Mesenchymal stem cell (in vitro differentiated cells and primary cell): ENCODE data around the gene PPP1CC.
A peak's percentile ranks its signal among the peaks of the same experiment; 100 is the strongest.

ENCODE experiments used
- DNase-seq: peaks from one replicate; pipeline ENCODE4 v3.0.0-alpha.2; 2013
- H2AFZ ChIP-seq: one replicate; pipeline ENCODE4 v1.6.1; 2013; ENCODE audit warnings: low read depth, mild to moderate bottlenecking, control low read depth, inconsistent platforms, low read length, moderate library complexity
- H2AK5ac ChIP-seq: 2 replicates; pipeline ENCODE4 v1.6.1; 2013; ENCODE audit warnings: low read length, moderate library complexity, mild to moderate bottlenecking, inconsistent platforms; ENCODE audit not compliant: severe bottlenecking
- H2BK120ac ChIP-seq: one replicate; pipeline ENCODE4 v1.6.1; 2013; ENCODE audit warnings: low read depth, mild to moderate bottlenecking, inconsistent platforms, low read length, moderate library complexity
- H2BK12ac ChIP-seq, 2 experiments: one replicate each; pipeline ENCODE4 v1.6.1; 2013; ENCODE audit warnings: inconsistent platforms in 2 of 2, low read length in 2 of 2, mild to moderate bottlenecking in 2 of 2, moderate library complexity in 2 of 2, control low read depth in 1 of 2
- H2BK15ac ChIP-seq: one replicate; pipeline ENCODE4 v1.6.1; 2013; ENCODE audit warnings: mild to moderate bottlenecking, low read depth, inconsistent platforms; ENCODE audit not compliant: poor library complexity, severe bottlenecking
- H2BK5ac ChIP-seq: 2 replicates; pipeline ENCODE4 v1.6.1; 2013; ENCODE audit warnings: low read depth, mild to moderate bottlenecking, low read length, control low read depth, inconsistent platforms; ENCODE audit not compliant: poor library complexity, severe bottlenecking
- H3K14ac ChIP-seq, 2 experiments: one replicate each; pipeline ENCODE4 v1.6.1; 2013; ENCODE audit warnings: inconsistent platforms in 2 of 2, low read length in 2 of 2, control low read depth in 1 of 2, mild to moderate bottlenecking in 1 of 2, moderate library complexity in 1 of 2
- H3K18ac ChIP-seq, 2 experiments: one replicate each; pipeline ENCODE4 v1.6.1; 2013; ENCODE audit warnings: inconsistent platforms in 2 of 2, low read length in 2 of 2, control low read depth in 1 of 2, low read depth in 1 of 2, mild to moderate bottlenecking in 1 of 2
- H3K23ac ChIP-seq, 2 experiments: one replicate each; pipeline ENCODE4 v1.6.1; 2013; ENCODE audit warnings: inconsistent platforms in 2 of 2, low read length in 2 of 2, mild to moderate bottlenecking in 2 of 2, moderate library complexity in 2 of 2, control low read depth in 1 of 2
- H3K27ac ChIP-seq: 2 replicates; pipeline ENCODE4 v1.5.1; 2013; ENCODE audit warnings: mild to moderate bottlenecking, moderate library complexity, low read length, control low read depth, inconsistent platforms; ENCODE audit not compliant: poor library complexity, severe bottlenecking
- H3K27me3 ChIP-seq, 2 experiments: 2 replicates each; pipeline versions ENCODE4 v1.6.1 to v1.7.0; 2013; ENCODE audit warnings: low read length in 2 of 2, mild to moderate bottlenecking in 2 of 2, moderate library complexity in 2 of 2, control low read depth in 1 of 2, inconsistent platforms in 1 of 2; ENCODE audit not compliant: control insufficient read depth in 1 of 2, insufficient read depth in 1 of 2
- H3K36me3 ChIP-seq, 2 experiments: 2 replicates each; pipeline versions ENCODE4 v1.6.1 to v1.7.0; 2013; ENCODE audit warnings: low read length in 2 of 2, control low read depth in 1 of 2, inconsistent platforms in 1 of 2, low read depth in 1 of 2, mild to moderate bottlenecking in 1 of 2; ENCODE audit not compliant: insufficient read depth in 2 of 2, control insufficient read depth in 1 of 2
- H3K4ac ChIP-seq, 2 experiments: one replicate each; pipeline ENCODE4 v1.6.1; 2013; ENCODE audit warnings: inconsistent platforms in 2 of 2, low read length in 2 of 2, mild to moderate bottlenecking in 2 of 2, moderate library complexity in 2 of 2, control low read depth in 1 of 2, low read depth in 1 of 2
- H3K4me1 ChIP-seq: 2 replicates; pipeline ENCODE4 v1.6.1; 2013; ENCODE audit warnings: low read depth, low read length, control low read depth; ENCODE audit not compliant: control insufficient read depth, insufficient read depth
- H3K4me2 ChIP-seq: 2 replicates; pipeline ENCODE4 v1.6.1; 2013; ENCODE audit warnings: low read length, mild to moderate bottlenecking, inconsistent platforms; ENCODE audit not compliant: poor library complexity, severe bottlenecking
- H3K4me3 ChIP-seq, 2 experiments: 2 replicates each; pipeline versions ENCODE4 v1.5.1 to v1.7.0; 2013; ENCODE audit warnings: low read length in 2 of 2, mild to moderate bottlenecking in 2 of 2, control low read depth in 1 of 2, low read depth in 1 of 2; ENCODE audit not compliant: insufficient read depth in 1 of 2
- H3K79me1 ChIP-seq: replicated peaks from 2 replicates; pipeline ENCODE4 v1.6.1; 2013; ENCODE audit warnings: mild to moderate bottlenecking, control low read depth, low read length, inconsistent platforms; ENCODE audit not compliant: poor library complexity, severe bottlenecking
- H3K9ac ChIP-seq: 2 replicates; pipeline ENCODE4 v1.7.0; 2013; ENCODE audit warnings: mild to moderate bottlenecking, low read length, moderate library complexity
- H3K9me3 ChIP-seq: 2 replicates; pipeline ENCODE4 v1.7.0; 2013; ENCODE audit warnings: mild to moderate bottlenecking, low read length; ENCODE audit not compliant: control insufficient read depth
- H4K8ac ChIP-seq: one replicate; pipeline ENCODE4 v1.6.1; 2013; ENCODE audit warnings: inconsistent platforms, mild to moderate bottlenecking, low read length, moderate library complexity
- H4K91ac ChIP-seq: one replicate; pipeline ENCODE4 v1.6.1; 2013; ENCODE audit warnings: mild to moderate bottlenecking, low read length, inconsistent platforms
- WGBS: methylation state at CpG from one replicate; pipeline ENCODE4 v1.1.7; 2013; ENCODE audit warnings: mixed read lengths; 5-methylcytosine and 5-hydroxymethylcytosine counted together

PPP1CC gene

DNA sequence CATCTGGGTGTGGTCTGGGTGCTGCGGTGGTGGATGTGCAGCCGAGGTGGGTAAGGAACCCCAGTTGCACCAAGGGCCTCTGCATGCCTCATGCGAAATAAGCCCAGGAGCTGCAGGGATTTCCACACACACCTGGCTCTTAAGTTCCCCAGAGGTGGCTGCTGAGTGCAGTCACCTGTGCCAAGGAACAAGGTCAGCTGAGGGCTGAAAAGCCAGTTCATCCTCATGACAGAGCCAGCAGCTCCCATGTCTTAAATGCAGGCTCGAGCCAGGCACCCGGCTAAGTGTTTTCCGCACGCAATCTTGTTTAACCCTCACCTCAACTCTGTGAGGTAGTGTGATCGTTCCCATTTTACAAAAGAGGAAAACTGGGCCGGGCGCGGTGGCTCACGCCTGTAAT lies 63.5 kb downstream of the PPP1CC start:
- no peaks in the 10 kb centered on the region for H3K36me3 ChIP-seq
- no peak overlapping the region for H4K91ac ChIP-seq
- no peak overlapping the region for H2BK120ac ChIP-seq
- H3K23ac ChIP-seq: no peak overlapping the region
- H2BK5ac ChIP-seq: no peak overlapping the region
- H3K9ac ChIP-seq: no peak overlapping the region
- H2AFZ ChIP-seq: no peak overlapping the region
- H3K4me1 ChIP-seq: peaks cover 8% of the 10 kb centered on the region
- no peak overlapping the region for H3K27ac ChIP-seq
- H3K4me3 ChIP-seq: no peak overlapping the region
- no peak overlapping the region for H3K4me2 ChIP-seq
- peaks cover 0 to 2% of the 10 kb centered on the region in 2 experiments for H3K27me3 ChIP-seq
- 96% methylated on average over 8 of the region's 12 CpGs for WGBS
- no peak overlapping the region for H2BK15ac ChIP-seq
- H3K79me1 ChIP-seq: no peaks in the 10 kb centered on the region
- no peak overlapping the region for H4K8ac ChIP-seq
- H2AK5ac ChIP-seq: no peak overlapping the region
- no peak overlapping the region for H3K14ac ChIP-seq
- no peak overlapping the region for H2BK12ac ChIP-seq
- H3K9me3 ChIP-seq: peaks cover 6% of the 10 kb centered on the region
- DNase-seq: no peak
- no peak overlapping the region for H3K4ac ChIP-seq
- H3K18ac ChIP-seq: no peak overlapping the region

DNA sequence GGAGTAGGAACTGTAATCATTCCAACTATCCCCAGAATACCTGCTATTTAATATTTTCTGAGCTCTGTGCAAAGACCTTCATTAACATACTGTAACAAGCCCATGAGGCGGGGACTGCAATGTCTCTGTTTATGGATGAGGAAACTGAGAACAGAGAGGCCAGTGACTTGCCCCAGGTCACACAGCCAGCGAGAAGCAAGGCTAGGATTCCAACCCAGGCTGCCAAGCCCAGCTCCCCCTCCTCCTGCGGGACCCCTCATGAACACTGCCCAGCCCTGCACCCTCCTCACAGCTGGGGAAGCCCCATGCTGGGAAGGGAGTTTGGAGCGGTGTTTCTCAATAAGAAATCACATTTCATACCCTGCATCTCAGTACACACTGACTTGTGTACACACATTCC lies 64.7 kb downstream of the PPP1CC start:
- Histone ChIP-seq H3K14ac (no peak overlapping the region), H3K4ac (no peak overlapping the region), H3K4me3 (no peak overlapping the region), H3K18ac (no peak overlapping the region), H3K9ac (no peak overlapping the region), H3K79me1 (no peaks in the 10 kb centered on the region), H2BK5ac (no peak overlapping the region), H3K23ac (no peak overlapping the region), H3K4me2 (peak overlapping the region; percentile 13), H2AFZ (no peak overlapping the region), H2BK15ac (no peak overlapping the region), H3K27ac (peak overlapping the region; percentile 53), H2BK120ac (no peak overlapping the region), H4K91ac (no peak overlapping the region), H3K36me3 (no peaks in the 10 kb centered on the region), H3K27me3 (peaks cover 0 to 2% of the 10 kb centered on the region in 2 experiments), H4K8ac (no peak overlapping the region), H3K9me3 (peaks cover 8% of the 10 kb centered on the region), H3K4me1 (peaks cover 8% of the 10 kb centered on the region), H2AK5ac (no peak overlapping the region), H2BK12ac (no peak overlapping the region)
- 96% methylated on average over 4 of the region's 4 CpGs for WGBS
- DNase-seq: no peak

DNA sequence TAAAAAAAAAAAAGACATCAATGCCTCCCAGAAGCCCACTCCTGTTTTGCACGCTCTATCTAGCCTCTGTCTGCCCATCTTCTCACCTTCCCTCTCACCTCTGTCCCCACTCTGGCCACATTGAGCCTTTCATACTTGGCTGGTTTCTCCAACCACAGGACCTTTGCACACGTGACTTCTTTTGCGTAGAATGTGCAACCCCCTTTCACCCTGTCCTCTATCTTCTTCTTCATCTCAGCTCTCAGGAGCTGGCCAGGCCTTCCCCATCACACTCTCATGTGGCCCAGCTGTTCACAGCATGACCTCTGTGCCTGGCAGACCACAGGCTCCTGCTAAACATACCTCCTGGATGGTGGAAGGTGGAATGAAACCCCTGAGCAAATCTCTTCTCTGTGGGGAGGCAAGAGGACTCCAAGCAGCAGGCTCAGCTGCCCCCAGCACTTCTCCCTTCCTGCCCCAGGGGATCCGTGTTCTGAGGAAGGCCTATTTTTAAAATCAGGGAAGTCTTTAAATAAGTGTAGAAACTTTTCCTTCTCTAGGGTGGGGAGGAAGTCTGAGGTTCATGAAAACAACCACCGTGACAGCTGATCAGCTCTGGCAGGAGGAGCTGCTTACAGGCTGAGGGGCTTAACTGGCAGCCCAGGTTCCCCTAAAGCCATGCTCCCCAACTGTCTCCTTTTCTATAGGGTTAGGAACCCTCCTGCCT lies 65.3 kb downstream of the PPP1CC start:
- no peak overlapping the region for H2BK12ac ChIP-seq
- no peak overlapping the region for H4K91ac ChIP-seq
- H2BK5ac ChIP-seq: no peak overlapping the region
- peaks cover 8% of the 10 kb centered on the region for H3K4me1 ChIP-seq
- peak; percentile 21 for DNase-seq
- H3K27me3 ChIP-seq: peaks cover 0 to 2% of the 10 kb centered on the region in 2 experiments
- peaks cover 8% of the 10 kb centered on the region for H3K9me3 ChIP-seq
- H3K14ac ChIP-seq: no peak overlapping the region
- no peak overlapping the region for H2BK120ac ChIP-seq
- peak overlapping the region; percentile 53 for H3K27ac ChIP-seq
- H3K9ac ChIP-seq: no peak overlapping the region
- H2AFZ ChIP-seq: no peak overlapping the region
- H3K4me2 ChIP-seq: peak overlapping the region; percentile 13
- H3K4me3 ChIP-seq: no peak overlapping the region
- no peak overlapping the region for H2BK15ac ChIP-seq
- no peak overlapping the region for H3K23ac ChIP-seq
- WGBS: 67% methylated on average over 4 of the region's 5 CpGs
- no peaks in the 10 kb centered on the region for H3K79me1 ChIP-seq
- no peak overlapping the region for H4K8ac ChIP-seq
- no peak overlapping the region for H3K4ac ChIP-seq
- no peak overlapping the region for H2AK5ac ChIP-seq
- H3K18ac ChIP-seq: no peak overlapping the region
- H3K36me3 ChIP-seq: no peaks in the 10 kb centered on the region

DNA sequence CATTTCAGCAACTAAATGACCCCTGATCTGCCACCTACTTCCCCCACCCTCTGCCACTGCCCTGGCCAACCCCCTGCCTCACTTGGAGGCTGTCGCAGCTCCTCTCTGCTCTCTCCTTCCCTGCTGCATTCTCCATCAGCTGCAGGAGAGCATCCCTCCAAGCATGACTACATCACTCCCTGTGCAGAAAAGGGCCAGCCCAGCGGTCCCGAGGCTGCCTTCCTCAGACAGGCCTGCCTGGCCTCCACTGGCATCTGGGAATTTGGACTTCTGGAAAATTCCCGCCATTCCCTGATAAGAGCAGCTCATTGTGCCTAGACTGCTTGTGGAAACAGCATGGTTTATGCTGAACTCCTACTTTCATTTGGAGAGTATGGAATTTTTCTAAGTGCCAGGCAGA lies 66.5 kb downstream of the PPP1CC start:
- H3K4me1 ChIP-seq: peaks cover 8% of the 10 kb centered on the region
- no peak overlapping the region for H3K23ac ChIP-seq
- H3K9me3 ChIP-seq: peaks cover 8% of the 10 kb centered on the region
- H3K27me3 ChIP-seq: peaks cover 0 to 2% of the 10 kb centered on the region in 2 experiments
- no peak overlapping the region for H2AK5ac ChIP-seq
- no peak overlapping the region for H3K27ac ChIP-seq
- no peak overlapping the region for H3K4ac ChIP-seq
- no peak overlapping the region for H3K18ac ChIP-seq
- no peak overlapping the region for H3K4me2 ChIP-seq
- H2BK5ac ChIP-seq: no peak overlapping the region
- DNase-seq: no peak
- no peak overlapping the region for H4K8ac ChIP-seq
- H3K9ac ChIP-seq: no peak overlapping the region
- peak overlapping the region in 1 of 2 experiments; percentile 24 for H2BK12ac ChIP-seq
- H2BK120ac ChIP-seq: no peak overlapping the region
- no peak overlapping the region for H3K4me3 ChIP-seq
- no peak overlapping the region for H2BK15ac ChIP-seq
- 93% methylated on average over 4 of the region's 4 CpGs for WGBS
- no peak overlapping the region for H4K91ac ChIP-seq
- no peak overlapping the region for H3K14ac ChIP-seq
- H3K79me1 ChIP-seq: no peaks in the 10 kb centered on the region
- no peak overlapping the region for H2AFZ ChIP-seq
- peaks cover 0 to 2% of the 10 kb centered on the region in 2 experiments for H3K36me3 ChIP-seq
